GM10847 (cell line): ENCODE data around the gene DKK3.

Experiments
- POLR2A ChIP-seq: IDR thresholded peaks from 2 replicates; pipeline ENCODE4 v1.6.1; 2011; ENCODE audit not compliant: insufficient read length; ENCODE audit errors: extremely low read depth

Gene DKK3

GRCh38 chr11:12043959-12044791 lies 35.7 kb upstream of the DKK3 start:
- TF ChIP-seq POLR2A, result no peak

GRCh38 chr11:12043221-12043620 lies 34.8 kb upstream of the DKK3 start:
- no peak for TF ChIP-seq POLR2A

DNA sequence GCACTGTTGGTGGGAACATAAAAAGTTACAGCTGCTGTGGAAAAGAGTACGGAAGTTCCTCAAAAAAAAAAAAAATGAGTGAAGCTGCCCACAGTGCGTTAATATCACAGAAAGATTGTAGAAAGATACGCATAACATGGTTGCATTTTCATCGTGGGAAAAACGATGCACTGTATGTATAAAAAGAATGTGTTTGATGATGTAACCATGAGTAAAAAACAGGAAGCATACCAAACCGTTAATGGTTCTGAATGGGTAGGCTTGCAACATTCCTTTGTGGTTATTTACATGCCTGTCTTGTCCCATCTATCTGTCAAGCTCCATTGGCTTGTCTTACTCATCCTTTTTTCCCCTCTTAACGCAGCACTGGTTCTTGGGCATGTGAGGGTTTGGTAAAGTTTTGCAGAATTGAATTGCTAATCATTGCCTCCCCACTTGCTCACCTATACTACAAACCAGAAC lies 33.8 kb upstream of the DKK3 start:
- TF ChIP-seq POLR2A, result no peak

DNA sequence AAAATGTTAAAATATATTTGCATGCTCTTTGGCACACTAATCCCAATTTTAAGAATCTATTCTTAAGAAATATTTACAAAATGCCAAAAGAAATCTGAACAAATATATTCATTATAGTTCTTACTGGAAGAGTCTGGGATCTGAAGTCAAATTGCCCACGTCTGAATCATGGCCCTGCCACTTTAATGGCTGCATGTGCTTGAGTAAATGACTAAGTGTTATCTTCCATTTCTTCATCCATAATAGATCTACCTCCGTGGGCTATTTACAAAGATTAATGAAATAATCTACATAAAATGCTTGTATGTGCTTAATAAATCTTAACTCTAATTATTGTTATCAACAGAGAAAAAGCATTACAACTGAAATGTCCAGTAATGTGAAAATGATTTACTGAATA lies 24.5 kb upstream of the DKK3 start:
- TF ChIP-seq POLR2A, result no peak

GRCh38 chr11:12031856-12032544 lies 23.6 kb upstream of the DKK3 start:
- TF ChIP-seq POLR2A, result no peak

DNA sequence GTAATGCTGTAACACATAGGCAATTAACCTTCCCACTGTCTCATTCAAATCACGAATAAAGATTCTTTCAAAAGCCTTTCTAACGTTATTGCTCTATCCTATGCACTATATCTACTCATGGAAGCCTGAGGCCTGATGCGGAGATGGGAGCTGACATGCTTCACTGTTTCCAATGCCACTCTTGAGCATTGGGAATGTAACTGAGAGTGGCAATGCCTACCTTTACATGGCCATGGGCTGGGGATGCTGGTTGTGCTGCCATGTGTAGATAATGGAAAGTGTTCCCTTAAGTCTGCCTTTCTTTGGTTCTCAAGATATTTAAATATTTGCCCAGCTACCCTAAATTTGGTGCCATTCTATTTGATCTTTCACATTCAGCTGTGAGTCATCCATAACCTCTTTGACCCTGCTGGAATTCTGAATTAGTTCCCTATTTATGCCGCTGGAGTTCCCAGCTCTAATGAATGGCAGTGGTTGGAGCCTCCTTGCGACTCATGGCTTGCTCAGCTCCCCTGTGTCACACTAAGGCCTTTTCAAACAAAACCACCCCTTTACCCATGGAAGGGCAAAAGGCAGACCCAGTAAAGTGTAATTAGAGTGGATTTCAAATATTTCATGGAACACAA lies 21.4 kb upstream of the DKK3 start:
- TF ChIP-seq POLR2A, result no peak

GRCh38 chr11:12029119-12029518 lies 20.7 kb upstream of the DKK3 start:
- TF ChIP-seq POLR2A, result no peak

DNA sequence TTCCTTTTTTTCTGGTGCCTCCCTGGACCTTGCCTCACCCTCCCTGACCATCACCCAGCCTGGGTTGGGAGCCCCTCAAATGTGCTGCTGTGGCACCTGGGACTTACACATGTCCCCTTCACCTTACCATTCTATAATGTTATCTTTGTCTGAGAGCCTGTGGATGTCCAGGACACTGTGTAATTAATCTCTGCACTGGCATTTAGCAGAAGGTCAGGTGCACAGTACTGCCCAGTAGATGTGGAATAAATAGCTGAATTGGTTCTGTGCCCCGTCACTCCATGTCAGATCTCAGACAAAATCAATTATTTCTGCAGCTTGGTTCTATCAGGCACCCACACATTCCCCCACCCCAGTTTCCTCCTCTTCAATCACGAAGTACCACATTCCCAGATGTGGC lies 19.9 kb upstream of the DKK3 start:
- TF ChIP-seq POLR2A, result no peak

- TF ChIP-seq POLR2A, result no peak
Observed at GRCh38 chr11:12026331-12027211, 18.1 kb upstream of the DKK3 start.

DNA sequence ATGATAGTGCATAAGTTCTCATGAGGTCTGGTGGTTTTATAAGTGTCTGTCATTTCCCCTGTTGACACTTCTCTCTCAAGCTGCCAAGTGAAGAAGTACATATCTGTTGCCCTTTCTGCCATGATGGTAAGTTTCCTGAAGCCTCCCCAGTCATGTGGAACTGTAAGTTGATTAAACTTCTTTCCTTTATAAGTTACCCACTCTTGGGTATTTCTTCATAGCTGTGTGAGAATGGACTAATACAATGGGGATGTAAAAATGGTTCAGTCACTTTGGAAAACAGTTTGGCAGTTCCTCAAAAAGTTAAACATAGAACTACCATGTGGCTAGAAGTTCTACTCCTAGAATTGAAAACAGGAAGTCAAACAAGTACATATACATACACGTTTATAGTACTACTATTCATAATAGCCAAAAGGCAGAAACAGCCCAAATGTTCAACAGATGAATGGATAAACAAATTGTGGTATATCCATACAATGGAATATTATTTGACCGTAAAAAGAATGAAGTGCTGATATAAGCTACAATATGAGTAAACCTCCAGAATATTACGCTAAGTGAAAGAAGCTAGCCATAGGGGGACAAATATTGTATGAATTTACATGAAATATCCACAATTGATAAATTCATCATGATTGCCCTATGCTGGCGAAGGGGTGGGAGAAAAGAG lies 16.0 kb upstream of the DKK3 start:
- no peak for TF ChIP-seq POLR2A

- no peak for TF ChIP-seq POLR2A
Observed at GRCh38 chr11:12023015-12023414, 14.6 kb upstream of the DKK3 start.

- TF ChIP-seq POLR2A, result no peak
Observed at GRCh38 chr11:12020546-12020945, 12.1 kb upstream of the DKK3 start.

DNA sequence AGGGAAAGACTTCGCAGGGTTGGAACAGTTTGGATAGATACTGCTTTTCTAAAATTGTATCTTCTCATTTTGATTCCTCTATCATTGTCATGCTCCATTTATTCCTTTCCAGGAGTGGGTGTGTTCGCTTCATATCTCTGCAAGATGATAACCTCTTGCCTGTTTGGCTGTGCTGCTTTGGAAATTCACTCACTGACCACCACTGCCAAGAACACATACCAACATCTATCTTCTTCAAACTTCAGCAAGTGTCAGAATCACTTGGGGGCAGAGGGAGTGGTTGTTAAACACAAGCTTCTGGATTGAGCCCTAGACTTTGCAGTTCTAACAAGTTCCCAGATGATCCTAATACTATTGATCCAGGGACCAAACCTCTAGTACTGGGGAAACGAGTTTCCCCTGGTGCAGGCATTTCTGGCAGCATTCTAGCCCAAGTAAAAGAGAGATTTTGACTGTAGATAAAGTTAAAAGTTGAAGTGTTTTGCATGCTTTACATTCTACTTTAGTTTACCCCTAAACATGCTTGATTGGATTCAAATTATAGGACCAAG lies 11.5 kb upstream of the DKK3 start:
- TF ChIP-seq POLR2A, result no peak

GRCh38 chr11:12019337-12019736 lies 10.9 kb upstream of the DKK3 start:
- TF ChIP-seq POLR2A, result no peak
